ENCODE measurements around the gene FCRL1. TPM values are rescaled to one million over a fixed set of nuclear protein-coding genes. Genes with fewer than 3 reads are reported as not detected.

Gene FCRL1
- total RNA-seq, 1 donor from 2014 or later: not detected

DNA sequence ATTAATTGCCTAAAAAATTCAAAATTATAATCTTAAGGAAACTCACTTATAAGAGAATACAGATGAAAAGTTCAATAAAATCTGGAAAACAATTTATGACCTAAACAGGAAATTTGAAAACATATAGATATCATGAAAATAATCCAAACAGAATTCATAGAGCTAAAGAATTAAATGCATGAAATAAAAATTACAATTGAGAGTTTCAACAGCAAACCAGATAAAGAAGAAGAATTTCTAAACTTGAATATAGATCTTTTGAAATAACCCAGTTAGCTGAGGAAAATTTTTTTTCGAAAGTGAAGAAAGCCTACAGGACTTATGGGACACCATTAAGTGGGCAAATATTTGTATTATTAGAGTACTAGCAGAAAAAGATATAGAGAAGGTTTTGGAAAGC lies 6.7 kb downstream of the FCRL1 start:
- DNase-seq (no peak), ATAC-seq (ENCODE audit: poor library complexity) (no peak)
- intact Hi-C loops (cut with DNase I): no loop called here

DNA sequence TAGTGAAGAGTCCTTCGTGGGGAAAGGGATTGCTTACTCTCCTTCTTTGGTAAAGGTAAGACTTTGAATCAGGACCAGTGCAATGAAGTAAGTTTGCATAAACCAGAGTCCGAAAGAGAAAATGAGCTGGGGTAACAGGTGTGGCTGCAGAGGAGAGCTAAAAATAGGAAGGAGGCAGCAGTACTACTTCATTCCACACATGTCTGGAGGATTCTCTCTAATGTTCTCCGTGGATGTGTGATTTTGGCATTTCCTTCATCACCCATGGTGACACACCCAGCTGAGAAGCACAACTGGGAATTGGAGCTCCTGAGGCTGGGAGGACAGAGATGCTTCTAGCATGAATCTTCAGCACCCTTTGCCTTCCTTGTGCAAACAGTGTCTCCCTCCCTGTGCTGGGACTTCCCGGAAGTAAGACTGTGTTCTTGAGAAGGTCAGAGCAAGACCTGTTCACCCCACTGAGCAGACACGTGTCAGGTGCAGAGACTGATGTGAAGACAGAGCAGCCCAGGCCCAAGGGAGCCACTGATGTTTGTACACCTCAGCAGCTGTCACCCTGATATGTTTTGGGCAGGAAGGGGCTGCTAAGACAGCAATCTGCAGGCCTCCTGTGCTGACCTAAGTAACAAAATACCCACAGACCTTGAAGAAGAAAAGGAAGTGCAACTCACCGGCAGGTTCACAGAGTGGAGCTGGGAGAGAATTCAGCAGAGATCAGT lies 13.3 kb downstream of the FCRL1 start:
- no peak for DNase-seq
- intact Hi-C loops (cut with DNase I): no loop called here
- ATAC-seq (ENCODE audit: poor library complexity): no peak

GRCh38 chr1:157803851-157804250 lies 16.1 kb downstream of the FCRL1 start:
- DNase-seq (no peak), ATAC-seq (ENCODE audit: poor library complexity) (no peak)
- intact Hi-C loops (cut with DNase I): no loop called here

DNA sequence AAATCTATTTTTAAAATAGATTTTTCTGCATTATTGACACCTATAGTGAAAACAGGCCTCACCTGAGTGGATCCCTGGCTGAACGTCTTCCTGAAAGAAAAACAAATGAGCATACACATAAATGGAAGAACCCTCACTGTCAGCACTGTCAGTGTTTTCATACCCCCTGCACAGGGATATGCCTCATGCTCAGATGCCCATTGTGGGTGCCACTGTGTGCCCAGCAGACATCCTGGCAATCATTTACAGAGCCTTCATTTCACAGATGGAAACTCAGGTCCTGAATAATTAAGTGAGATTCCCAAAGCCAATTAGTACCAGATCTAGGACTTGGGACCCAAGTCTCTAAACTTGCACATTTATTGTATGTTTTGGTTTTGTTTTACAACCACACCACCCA lies 19.9 kb downstream of the FCRL1 start:
- DNase-seq (no peak), ATAC-seq (ENCODE audit: poor library complexity) (no peak)
- intact Hi-C loops (cut with DNase I): no loop called here

DNA sequence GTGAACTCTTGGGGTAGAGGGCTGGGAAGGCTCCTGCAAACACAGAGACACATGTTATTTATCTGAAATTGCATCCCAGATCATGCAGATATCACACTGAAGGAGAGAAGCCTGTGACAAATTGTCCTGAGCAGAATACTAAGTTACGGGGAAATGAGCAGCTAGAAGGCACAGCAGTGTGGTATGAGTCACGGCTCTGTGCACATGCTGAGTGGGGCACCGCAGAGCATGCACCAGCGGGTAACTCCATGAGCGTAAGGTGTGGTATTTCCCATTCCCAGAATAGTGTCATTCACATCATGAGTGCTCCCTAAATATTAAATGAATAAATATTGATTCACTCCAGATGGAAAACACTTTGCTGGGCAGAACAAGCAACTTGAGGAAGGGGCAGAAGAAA lies 21.7 kb downstream of the FCRL1 start:
- intact Hi-C loops (cut with DNase I): no loop called here
- ATAC-seq (ENCODE audit: poor library complexity) (no peak), DNase-seq (no peak)

- intact Hi-C loops (cut with DNase I): no loop called here
- ATAC-seq (ENCODE audit: poor library complexity): no peak
- DNase-seq: no peak
These were observed 34.7 kb downstream of the FCRL1 start for GRCh38 chr1:157785248-157785647.

DNA sequence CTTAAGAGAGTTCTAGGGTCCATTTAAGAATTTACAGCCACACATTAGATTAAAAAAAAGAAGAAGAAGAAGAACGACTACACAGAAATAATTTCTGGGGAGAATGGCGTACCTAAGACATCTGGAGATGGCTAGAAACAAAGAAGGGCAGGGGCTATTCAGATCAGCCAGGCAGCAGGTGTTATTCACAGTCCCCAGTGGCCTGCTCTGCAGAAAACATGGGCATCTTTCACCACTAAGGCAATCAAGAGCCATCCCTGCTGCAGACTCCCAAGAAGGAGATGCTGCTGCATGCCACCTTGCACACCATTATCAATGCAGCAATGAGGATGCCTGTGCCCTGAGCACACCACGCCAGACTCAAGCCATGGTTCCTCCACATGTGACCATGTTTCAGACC lies 35.1 kb downstream of the FCRL1 start:
- ATAC-seq (ENCODE audit: poor library complexity): no peak
- no peak for DNase-seq
- intact Hi-C loops (cut with DNase I): no loop called here

GRCh38 chr1:157782931-157783330 lies 37.0 kb downstream of the FCRL1 start:
- intact Hi-C loops (cut with DNase I): no loop called here
- ATAC-seq (ENCODE audit: poor library complexity) (no peak), DNase-seq (no peak)

- intact Hi-C loops (cut with DNase I): no loop called here
- DNase-seq (no peak), ATAC-seq (ENCODE audit: poor library complexity) (no peak)
These were observed 38.9 kb downstream of the FCRL1 start for GRCh38 chr1:157781048-157781447.

DNA sequence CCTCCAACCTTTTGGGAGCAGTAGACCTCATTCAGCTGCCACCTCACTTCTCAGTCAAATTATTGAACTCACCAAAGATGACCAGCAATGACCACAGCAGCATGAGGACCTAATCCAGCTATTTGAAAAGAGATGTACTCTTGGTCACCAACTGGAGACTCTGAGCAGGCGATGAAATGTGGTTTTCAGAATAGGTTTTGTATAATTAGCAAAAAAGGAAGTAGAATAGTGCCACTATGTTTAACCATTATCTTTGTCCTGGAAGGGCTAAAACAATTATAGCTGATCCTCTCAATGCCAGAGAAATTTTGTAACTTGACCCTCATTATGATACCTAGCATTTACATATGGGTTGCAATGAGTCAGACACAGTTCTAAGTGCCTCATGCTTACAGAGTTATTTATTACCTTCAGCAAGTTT lies 42.9 kb downstream of the FCRL1 start, which contains the start of gene FCRL2:
TSS of gene FCRL2 (minus strand) at position 162 of the 421 bp plus-strand sequence. CDS start at position 103, 59 bp downstream.
- DNase-seq (no peak), ATAC-seq (ENCODE audit: poor library complexity) (no peak)
- intact Hi-C loops (cut with DNase I): no loop called here

- intact Hi-C loops (cut with DNase I): no loop called here
- ATAC-seq (ENCODE audit: poor library complexity) (no peak), DNase-seq (no peak)
These were observed 44.6 kb downstream of the FCRL1 start for GRCh38 chr1:157775101-157775870.

DNA sequence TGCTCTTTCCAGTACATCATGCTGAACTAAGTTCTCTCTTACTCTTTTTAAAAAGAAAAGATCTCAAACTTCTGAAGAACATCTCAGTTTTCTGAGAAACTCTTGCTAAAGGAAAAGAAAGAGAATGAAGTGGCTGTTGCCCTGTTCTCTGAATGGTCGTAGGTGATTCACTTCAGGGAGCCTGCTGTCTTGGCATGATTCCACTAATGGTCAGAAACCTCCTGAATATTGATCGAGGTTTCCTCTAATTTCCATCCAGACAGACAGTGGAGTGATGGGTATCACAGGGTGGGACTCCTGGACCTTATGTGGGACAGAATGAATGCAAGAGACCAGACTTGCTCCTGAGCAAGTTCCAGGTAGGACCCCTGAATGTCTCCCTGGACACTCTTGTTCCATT lies 45.5 kb downstream of the FCRL1 start:
- intact Hi-C loops (cut with DNase I): no loop called here
- DNase-seq (no peak), ATAC-seq (ENCODE audit: poor library complexity) (no peak)

DNA sequence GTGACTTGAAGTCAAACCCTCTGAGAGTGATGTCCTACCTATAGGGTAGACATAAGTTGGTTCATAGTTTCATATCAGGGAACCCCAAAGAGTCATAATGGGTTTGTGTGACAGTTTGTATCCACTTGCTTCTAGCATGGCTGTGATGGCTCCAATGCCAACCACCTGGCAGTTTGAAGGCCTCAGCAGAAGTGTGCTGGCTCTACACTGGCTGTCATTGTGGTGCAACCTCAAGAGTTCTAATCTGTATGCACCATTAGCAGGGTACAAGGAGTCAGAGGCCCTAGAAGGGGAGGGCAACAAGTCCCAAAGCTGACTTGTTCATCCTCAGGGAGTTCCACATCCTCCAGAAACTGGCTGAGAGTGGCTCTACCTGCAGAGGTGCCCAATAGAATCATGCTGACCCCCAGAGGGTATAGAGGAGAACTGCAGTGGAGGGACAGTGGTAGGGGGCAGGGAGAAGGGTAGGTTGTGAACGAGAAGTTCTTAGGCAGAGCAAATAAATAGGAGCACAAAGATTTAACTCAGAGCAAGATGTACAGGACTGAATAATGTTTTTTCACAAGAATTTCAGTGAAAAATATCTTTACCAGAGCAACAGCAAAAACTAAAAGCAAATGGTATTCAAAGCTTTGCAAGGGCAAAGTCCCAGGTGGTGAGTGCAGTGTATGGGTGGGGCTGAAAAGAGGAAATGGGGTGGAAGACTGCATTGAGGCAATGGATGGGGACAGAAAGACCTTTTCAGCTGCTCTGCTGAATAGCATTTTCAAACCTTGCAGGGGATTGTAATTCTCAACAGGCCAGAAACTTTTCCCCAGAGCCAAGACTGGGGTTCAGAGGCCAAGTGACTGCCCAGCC lies 46.2 kb downstream of the FCRL1 start:
- ATAC-seq (ENCODE audit: poor library complexity): no peak
- intact Hi-C loops (cut with DNase I): no loop called here
- no peak for DNase-seq

DNA sequence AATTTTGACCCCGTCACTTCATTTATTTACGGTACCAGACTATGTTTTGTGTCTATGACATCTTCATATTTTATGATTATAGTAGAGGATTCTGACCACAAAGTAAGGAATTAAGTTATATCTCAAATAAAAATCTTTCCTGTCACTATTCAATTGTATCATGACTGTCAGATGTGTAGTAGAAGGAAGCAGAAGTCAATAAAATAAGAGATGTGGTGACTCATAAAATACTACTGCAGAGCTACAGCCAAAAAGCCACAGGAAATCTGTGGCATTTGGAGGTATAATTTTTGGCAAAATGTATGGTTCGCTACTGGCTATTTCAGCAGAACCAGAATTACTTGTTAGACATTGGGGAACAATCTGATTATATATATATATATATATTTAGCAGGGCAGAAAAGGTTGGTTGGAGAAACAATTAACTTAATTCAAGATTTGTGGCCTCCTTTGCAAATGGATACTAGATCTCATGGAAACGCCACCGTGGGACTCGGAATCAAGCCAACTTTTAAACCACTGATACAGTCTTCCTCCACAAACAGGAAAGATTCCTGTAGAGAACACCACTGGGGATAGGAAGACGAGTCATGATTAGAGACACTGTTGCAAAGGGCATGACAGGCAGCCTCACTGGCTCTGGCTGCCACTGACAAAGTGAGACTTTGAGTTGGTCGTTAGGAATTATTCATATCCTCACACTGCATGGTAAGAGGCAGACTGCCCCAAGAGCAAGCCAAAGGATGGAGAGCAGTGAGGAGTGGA lies 48.1 kb downstream of the FCRL1 start:
- intact Hi-C loops (cut with DNase I): no loop called here
- no peak for DNase-seq
- ATAC-seq (ENCODE audit: poor library complexity): no peak

DNA sequence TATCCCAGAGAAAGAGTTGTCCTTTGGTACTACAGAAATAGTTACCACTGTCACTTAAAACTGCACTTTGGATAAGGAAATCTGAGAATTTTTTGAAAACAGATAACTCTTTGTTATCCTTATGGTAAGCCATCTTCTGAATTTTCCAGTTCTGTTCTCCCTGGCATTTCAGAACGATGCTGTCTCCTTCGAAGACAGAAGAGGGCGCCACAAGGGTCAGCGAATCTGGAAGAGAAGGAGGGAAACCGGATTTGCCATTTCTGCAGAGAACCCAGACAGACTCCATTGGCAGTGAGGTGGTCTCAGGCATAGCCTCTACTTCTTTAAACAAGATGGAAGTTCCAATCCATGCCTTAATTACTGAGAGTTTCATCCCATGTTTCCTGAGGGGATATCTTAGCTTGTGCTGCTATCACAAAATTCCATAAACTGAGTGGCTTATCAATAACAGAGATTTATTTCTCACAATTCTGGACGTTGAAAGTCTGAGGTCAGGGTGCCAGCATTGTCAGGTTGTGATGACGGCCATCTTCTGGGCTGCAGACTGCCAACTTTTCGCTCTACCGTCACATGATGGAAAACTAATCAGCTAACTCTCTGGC lies 49.4 kb downstream of the FCRL1 start:
- ATAC-seq (ENCODE audit: poor library complexity) (no peak), DNase-seq (no peak)
- intact Hi-C loops (cut with DNase I): no loop called here

- intact Hi-C loops (cut with DNase I): no loop called here
- DNase-seq (no peak), ATAC-seq (ENCODE audit: poor library complexity) (no peak)
These were observed 53.1 kb downstream of the FCRL1 start for GRCh38 chr1:157766792-157767191.

DNA sequence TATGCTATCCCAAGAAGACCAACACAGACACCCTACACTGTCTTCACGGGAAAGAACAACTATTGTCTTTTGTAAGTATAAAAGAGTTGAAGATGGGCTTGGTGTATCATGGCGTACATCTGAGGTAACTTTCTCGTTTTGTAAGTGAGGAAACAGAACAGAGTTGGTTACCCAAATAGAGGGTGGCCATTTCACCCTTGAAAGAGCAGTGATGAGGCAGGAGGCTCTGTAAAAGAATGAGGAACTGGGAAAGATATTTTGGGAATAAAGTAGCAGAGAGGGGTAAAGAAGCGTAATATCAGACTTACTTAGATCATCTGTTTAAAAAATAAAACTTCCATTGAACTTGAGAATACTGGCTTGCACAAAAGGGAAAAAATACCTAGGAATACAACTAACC lies 61.9 kb downstream of the FCRL1 start:
- no peak for DNase-seq
- intact Hi-C loops (cut with DNase I): no loop called here
- ATAC-seq (ENCODE audit: poor library complexity): no peak

GRCh38 chr1:157753611-157754010 lies 66.3 kb downstream of the FCRL1 start:
- DNase-seq (no peak), ATAC-seq (ENCODE audit: poor library complexity) (no peak)
- intact Hi-C loops (cut with DNase I): no loop called here

Measured in Right ventricle myocardium superior (tissue), 1 donor.